Right renal pelvis (tissue), 4 donors: ENCODE data around the gene DPM2. TPM values are rescaled to one million over a fixed set of nuclear protein-coding genes. Genes with fewer than 3 reads are reported as not detected.
A peak's percentile ranks its signal among the peaks of the same experiment; 100 is the strongest.

ENCODE experiments used
- DNase-seq, 4 donors: peaks; one replicate each; pipeline ENCODE4 v3.0.0-alpha.2; 2013; ENCODE audit warnings: low read depth in 4 of 4, low spot score in 3 of 4, missing footprints in 1 of 4
- polyA plus RNA-seq, 4 donors: library from polyadenylated mRNA; unstranded; fragments of 120-200 nt; gene quantifications; one replicate each; pipeline ENCODE4 v1.2.1, GENCODE V29; 2013; ENCODE audit not compliant: insufficient read length in 4 of 4

Gene DPM2
- polyA plus RNA-seq, 4 donors: 36.0 to 38.2 (median 36.9) TPM

- DNase-seq: no peak
Observed at GRCh38 chr9:127903557-127904475, 33.8 kb downstream of the DPM2 start.

DNA sequence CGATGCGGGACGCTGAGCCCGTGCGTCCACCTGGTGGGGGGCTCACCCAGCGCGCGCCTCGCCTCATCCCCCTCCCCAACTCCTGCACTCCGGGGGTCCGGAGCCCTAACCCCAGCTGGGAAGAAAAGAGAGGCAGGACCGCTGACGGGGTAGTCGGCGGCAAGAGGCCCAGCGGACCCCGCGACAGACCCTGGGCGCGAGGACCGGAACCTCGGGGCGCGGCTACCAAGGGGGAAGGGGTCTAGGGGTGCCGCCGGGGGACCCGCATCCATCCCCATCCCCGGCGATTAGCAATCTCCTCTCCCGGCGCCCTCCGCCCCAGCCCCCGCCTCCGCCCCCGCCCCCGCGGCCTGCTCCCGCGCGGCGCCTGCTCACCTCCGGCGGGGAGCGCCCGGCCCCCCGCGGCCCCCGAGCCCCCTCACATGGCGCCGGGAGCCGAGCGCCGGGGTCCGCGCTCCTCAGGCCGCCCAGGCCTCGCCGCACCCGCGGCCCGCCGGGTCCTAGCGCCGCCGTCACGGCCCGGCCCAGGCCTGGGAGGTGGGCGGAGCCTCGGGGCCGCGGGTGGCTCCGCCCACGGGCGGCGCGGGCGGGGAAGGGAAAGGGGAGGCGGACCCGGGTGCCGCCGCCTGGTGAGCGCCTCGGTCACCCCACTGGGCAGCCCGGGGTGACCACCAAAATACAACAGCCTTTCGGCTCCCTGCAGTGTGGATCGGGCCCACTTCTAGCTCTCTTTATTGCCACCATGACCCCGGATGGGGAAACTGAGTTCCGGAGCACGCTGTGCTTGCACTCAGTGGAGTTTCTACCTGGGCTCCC, 38.3 kb downstream of the DPM2 start, which contains the start of gene ST6GALNAC6:
ST6GALNAC6 (minus strand) TSS at position 476 of the 816 bp plus-strand sequence. CDS start 1,622 bp downstream, outside the sequence.
- no peak for DNase-seq

DNA sequence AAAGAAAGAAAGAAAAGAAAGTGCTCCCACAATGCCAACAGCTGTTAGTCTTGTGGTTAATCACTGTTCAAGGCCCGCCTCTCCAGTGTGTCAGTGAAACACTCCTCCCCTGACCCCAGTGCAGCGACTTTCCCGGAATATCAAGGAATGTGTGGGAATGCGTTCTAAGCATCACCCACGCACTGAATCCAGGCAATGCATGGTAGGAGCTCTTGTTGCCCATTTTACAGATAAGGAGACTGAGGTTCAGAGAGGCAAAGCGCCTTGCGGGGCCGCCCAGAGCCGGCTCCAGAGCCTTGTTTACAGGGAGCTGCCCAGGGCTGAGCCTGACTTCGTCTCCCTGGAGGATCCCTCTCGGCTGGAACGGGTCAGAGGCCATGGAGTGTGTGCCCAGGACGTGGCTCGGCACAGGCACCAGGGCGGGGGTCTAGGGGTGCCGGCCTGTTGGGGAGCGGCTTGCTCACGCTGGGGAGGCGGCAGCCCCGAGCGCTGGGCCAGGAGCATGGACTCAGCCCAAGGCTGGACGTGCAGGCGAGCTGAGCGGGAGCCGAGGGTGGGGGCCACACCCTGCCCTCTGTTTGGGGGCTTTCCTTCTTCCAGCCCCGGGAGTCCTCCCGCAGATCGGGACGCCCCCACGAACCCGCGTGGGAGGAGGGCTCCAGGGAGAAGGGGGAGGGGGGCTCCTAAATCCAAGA, 39.1 kb downstream of the DPM2 start:
- DNase-seq: no peak

- peak in 1 of 4 donors; percentile 77 for DNase-seq
Observed at GRCh38 chr9:127897193-127897692, 40.4 kb downstream of the DPM2 start.

DNA sequence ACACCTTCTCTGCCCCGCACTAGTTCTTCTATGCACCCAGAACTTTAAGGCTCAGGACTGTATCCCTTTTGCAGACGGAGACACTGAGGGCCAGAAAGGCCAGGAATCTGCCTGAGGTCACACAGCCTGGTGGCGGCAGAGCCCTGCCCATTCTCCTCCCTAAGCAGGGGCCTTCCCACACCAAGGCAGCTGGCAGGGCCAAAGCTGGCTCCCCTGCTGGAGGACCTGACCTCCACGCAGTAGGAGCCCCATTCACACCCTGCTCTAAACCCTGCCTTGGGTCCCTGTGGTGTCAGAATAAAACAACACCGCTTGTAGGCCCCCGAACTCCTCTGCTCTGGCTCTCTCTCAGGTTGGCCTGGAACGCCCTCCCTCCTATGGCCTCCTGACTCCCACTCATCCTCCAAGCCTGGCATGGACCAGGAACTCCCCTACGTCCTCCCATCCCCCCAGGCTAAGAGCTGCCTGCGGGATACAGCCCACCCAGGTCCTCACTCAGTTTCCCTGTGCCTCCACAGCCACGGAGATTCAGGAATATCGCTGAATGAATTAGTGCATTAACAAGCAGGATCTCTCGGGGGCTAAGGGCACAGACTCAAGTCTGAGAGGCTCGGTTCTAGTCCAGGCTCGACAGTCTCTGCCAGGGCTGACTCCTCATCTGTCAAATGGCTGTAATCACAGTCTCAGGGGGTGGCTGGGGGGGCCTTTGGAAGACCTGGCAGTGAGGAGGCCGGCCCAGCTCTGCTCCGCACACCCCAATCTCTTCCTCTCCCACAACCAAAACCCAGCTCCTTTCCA, 41.1 kb downstream of the DPM2 start:
- no peak for DNase-seq

DNA sequence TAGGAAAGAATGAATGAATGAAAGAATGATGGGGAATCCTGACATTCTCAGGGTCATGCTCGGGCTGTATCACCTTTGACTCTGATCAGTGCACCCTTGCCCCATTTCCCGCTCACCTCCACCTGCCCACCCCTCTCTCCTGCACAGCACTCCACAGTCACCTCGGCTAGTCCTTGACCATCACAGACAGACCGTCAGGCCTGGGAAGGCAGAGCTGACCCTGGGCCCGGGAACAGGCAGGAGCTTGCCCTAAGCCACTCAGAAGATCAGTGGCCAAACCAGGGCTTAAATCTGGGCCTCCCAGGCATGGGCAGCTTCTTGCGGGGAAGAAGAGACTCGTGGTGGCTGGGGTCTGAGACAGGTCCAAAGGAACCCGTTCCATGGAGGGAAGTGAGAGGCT, 41.8 kb downstream of the DPM2 start:
- DNase-seq: no peak

DNA sequence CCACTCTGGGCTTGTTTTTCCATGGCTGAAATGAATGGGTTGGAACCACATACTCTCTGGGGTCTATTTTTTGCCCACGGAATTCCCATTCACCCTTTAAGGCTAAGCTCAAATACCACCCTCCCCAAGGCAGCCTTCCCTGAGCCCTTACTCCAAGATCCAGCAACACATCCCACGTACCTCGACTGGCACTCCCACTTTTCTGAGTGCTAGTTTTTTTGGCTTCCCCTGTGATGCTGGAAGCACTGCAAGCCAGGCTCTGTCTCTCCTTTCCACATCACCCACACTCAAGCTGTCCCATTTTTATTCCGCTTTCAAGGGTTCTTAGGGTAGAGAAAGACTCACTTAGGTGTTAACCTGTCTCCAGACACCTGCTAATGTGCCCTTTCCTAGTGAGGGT, 44.3 kb downstream of the DPM2 start:
- no peak for DNase-seq

DNA sequence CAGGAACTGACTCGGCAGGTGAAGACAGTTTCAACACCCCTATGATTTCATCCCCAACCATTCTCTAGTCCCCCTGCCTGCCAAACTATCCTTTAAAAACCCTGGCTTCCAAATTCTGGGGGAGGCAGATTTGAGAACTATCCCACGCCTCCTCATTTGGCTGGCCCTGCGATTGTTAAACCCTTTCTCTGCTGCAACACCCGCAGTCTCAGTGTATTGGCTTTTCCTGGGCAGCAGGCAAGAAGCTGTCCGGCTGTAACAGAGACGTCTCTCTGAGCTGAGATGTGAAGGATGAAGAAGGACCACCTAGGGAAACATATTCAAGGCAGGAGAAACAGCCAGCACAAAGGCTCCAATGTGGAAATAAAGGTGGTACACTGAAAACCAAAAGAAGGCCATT, 44.8 kb downstream of the DPM2 start:
- no peak for DNase-seq

DNA sequence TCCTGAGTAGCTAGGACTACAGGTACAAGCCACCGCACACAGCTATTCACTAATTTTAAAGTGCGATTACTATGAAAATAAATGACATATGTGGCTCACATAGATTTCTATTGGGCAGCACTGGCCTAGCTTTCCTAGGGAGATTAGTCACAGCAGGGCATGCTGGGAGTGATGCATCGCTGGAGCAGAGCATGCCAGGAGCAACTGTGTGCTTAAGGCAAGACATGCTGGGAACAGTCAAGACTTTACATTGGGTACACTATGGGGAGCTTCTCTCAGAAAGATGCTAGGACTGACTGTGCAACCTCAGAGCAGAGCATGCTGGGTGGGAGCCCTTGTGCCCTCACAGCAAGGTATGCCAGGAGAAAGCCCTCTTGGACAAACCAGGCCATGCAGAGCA, 47.6 kb downstream of the DPM2 start:
- DNase-seq: no peak

GRCh38 chr9:127887792-127888191, 49.9 kb downstream of the DPM2 start:
- DNase-seq: no peak

DNA sequence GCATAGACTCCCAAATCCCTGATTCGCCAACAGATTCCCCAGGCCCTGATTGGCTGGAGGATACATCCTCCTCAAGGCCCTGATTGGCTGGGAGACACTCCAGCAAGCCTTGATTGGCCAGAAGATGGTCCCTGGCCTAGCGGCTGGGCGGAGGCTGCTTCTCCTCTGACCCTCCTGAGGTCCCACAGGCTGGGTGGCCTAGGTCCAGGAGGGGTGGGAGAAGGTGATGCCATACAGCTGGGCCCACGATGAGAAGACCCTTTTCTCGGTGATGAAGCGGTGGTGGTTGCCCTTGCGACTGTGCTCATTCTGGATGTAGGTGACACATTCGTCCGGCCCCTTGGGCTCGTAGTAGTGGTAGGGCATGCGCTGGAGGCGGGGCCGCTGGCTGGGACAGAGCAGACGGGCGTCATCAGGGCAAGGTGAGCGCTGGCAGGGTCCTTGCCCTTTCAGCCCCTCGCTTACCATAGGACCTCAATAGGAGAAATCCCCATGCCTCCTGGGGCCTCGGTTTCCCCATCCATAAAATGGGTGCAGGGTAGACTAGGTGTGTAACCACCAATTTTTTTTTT, 51.2 kb downstream of the DPM2 start:
- no peak for DNase-seq

DNA sequence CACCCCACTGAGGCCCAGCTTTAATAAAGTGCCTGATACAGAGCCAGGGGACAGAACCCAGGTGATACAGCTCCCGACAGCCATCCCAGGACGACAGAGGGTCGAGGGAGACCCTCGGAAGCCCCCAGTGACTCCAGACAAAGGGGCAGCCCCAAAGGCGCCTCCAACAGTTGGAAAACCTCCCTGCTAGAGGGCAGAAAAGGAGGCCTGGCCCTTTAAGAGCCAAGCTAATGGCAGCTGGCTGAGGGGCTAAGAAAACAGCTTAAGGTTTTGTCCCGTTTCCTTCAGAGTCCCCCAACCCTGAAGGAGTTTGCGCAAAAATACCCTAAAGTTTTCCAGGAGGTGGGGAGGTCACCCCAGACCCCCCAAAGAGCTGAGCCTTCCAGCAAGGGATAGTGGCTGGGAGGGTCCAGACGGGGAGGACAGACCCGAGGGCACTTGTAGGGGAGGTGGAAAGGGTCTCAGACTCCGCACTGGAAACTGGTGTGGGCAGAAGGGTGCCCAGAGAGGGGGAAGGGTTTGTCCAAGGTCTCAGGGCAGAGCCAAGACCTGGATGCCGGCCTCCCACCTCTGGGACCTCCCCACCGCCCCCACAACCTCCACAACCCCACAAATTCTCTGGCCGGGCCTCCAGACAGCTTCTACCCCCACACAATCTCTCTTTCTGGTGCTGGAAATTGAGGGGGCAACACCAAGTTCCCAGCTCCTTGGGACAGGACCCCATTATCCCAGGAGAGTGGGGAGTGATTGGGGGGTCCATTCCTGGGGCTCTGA, 52.0 kb downstream of the DPM2 start:
- no peak for DNase-seq

Other genes starting within 250 kb of the DPM2 start
- gene CFAP157, start 230.9 kb downstream of the DPM2 start, polyA plus RNA-seq: 1 to 10 TPM; 3.8 to 5.7 (median 4.8) TPM
- gene PTRH1, start 222.2 kb downstream of the DPM2 start, polyA plus RNA-seq: 10 to 100 TPM in 1 of 4 donors, 1 to 10 TPM in 3; 8.9 to 16.3 (median 9.5) TPM
- under 1 TPM; 0.12 to 0.24 (median 0.17) TPM for gene TTC16, start 221.8 kb downstream of the DPM2 start, polyA plus RNA-seq
- gene TOR2A, start 202.6 kb downstream of the DPM2 start, polyA plus RNA-seq: 10 to 100 TPM; 12.4 to 19.1 (median 16.6) TPM
- 10 to 100 TPM; 15.1 to 18.6 (median 16.1) TPM for gene SH2D3C, start 159.2 kb downstream of the DPM2 start, polyA plus RNA-seq
- gene CDK9, start 151.8 kb downstream of the DPM2 start, polyA plus RNA-seq: 10 to 100 TPM; 64.6 to 83.1 (median 70.5) TPM
- 10 to 100 TPM; 41.5 to 46.2 (median 42.6) TPM for gene FPGS, start 135.0 kb downstream of the DPM2 start, polyA plus RNA-seq
- 10 to 100 TPM; 80.0 to 96.4 (median 94.8) TPM for gene ENG, start 83.2 kb downstream of the DPM2 start, polyA plus RNA-seq
- 10 to 100 TPM; 40.7 to 53.8 (median 45.1) TPM for gene AK1, start 60.2 kb downstream of the DPM2 start, polyA plus RNA-seq
- gene ST6GALNAC6, start 38.3 kb downstream of the DPM2 start, polyA plus RNA-seq: 10 to 100 TPM; 44.5 to 49.1 (median 46.9) TPM
- 10 to 100 TPM; 11.3 to 15.6 (median 12.6) TPM for gene ST6GALNAC4, start 20.8 kb downstream of the DPM2 start, polyA plus RNA-seq
- 1 to 10 TPM; 1.0 to 2.3 (median 2.1) TPM for gene PIP5KL1, start 7.1 kb downstream of the DPM2 start, polyA plus RNA-seq
- gene EEIG1, start 43.1 kb upstream of the DPM2 start, polyA plus RNA-seq: 10 to 100 TPM; 32.1 to 45.7 (median 37.3) TPM
- gene NAIF1, start 129.5 kb upstream of the DPM2 start, polyA plus RNA-seq: 10 to 100 TPM; 11.2 to 13.0 (median 12.0) TPM
- 10 to 100 TPM; 13.6 to 15.0 (median 14.4) TPM for gene SLC25A25, start 130.4 kb upstream of the DPM2 start, polyA plus RNA-seq
- 10 to 100 TPM; 40.7 to 66.7 (median 44.3) TPM for gene PTGES2, start 189.9 kb upstream of the DPM2 start, polyA plus RNA-seq
- 1 to 10 TPM in 2 of 4 donors, under 1 TPM in 2; 0.43 to 1.9 (median 0.89) TPM for gene LCN2, start 211.6 kb upstream of the DPM2 start, polyA plus RNA-seq
- 10 to 100 TPM; 42.3 to 62.6 (median 45.8) TPM for gene BBLN, start 222.4 kb upstream of the DPM2 start, polyA plus RNA-seq